WTC11 (cell line): ENCODE data around the gene MRPL33. TPM values are rescaled to one million over a fixed set of nuclear protein-coding genes. Genes with fewer than 3 reads are reported as not detected.

Experiments used
- AFF4 ChIP-seq: sonication (generic); formaldehyde crosslinking; IDR thresholded peaks from 2 replicates; pipeline ENCODE4 v1.8.1; 2023; ENCODE audit warnings: mild to moderate bottlenecking, missing genetic modification reagents, borderline replicate concordance
- ATF3 ChIP-seq: sonication (generic); formaldehyde crosslinking; conservative IDR thresholded peaks from 2 replicates; pipeline ENCODE4 v1.8.1; 2022; ENCODE audit warnings: mild to moderate bottlenecking, missing genetic modification reagents
- CBFB ChIP-seq: sonication (generic); formaldehyde crosslinking; IDR thresholded peaks from 2 replicates; pipeline ENCODE4 v1.8.1; 2022; ENCODE audit warnings: mild to moderate bottlenecking, low read depth, missing genetic modification reagents
- CREB1 ChIP-seq: sonication (generic); formaldehyde crosslinking; IDR thresholded peaks from 2 replicates; pipeline ENCODE4 v1.8.0; 2023; ENCODE audit warnings: mild to moderate bottlenecking, missing genetic modification reagents
- CREM ChIP-seq: sonication (generic); formaldehyde crosslinking; IDR thresholded peaks from 2 replicates; pipeline ENCODE4 v1.8.1; 2022; ENCODE audit warnings: mild to moderate bottlenecking, missing genetic modification reagents, moderate library complexity
- E2F4 ChIP-seq: sonication (generic); formaldehyde crosslinking; IDR thresholded peaks from 2 replicates; pipeline ENCODE4 v1.8.1; 2022; ENCODE audit warnings: low read depth, mild to moderate bottlenecking, moderate library complexity, missing genetic modification reagents, borderline replicate concordance
- EMX1 ChIP-seq: fragments of 250-450 bp; sonication (Bioruptor Pico); IDR thresholded peaks from 2 replicates; pipeline ENCODE4 v1.8.0; 2021; ENCODE audit warnings: mild to moderate bottlenecking
- ERG ChIP-seq: fragments of 250-450 bp; sonication (Bioruptor Pico); IDR thresholded peaks from 2 replicates; pipeline ENCODE4 v1.8.0; 2021; ENCODE audit warnings: mild to moderate bottlenecking
- ETV6 ChIP-seq: sonication (generic); formaldehyde crosslinking; IDR thresholded peaks from 2 replicates; pipeline ENCODE4 v1.8.1; 2022; ENCODE audit warnings: mild to moderate bottlenecking, missing genetic modification reagents
- FOXP1 ChIP-seq: sonication (generic); formaldehyde crosslinking; IDR thresholded peaks from 2 replicates; pipeline ENCODE4 v1.8.0; 2022; ENCODE audit warnings: missing genetic modification reagents, mild to moderate bottlenecking, moderate library complexity, borderline replicate concordance
- MAX ChIP-seq: sonication (generic); formaldehyde crosslinking; IDR thresholded peaks from 2 replicates; pipeline ENCODE4 v1.8.0; 2022; ENCODE audit warnings: mild to moderate bottlenecking, missing genetic modification reagents
- MYBL2 ChIP-seq: sonication (generic); formaldehyde crosslinking; IDR thresholded peaks from 2 replicates; pipeline ENCODE4 v1.8.1; 2023; ENCODE audit warnings: mild to moderate bottlenecking, moderate library complexity, missing genetic modification reagents
- NFYB ChIP-seq: sonication (generic); formaldehyde crosslinking; conservative IDR thresholded peaks from 2 replicates; pipeline ENCODE4 v1.8.0; 2022; ENCODE audit warnings: low read depth, missing genetic modification reagents
- NR2C2 ChIP-seq: sonication (generic); formaldehyde crosslinking; IDR thresholded peaks from 2 replicates; pipeline ENCODE4 v1.8.0; 2022; ENCODE audit warnings: mild to moderate bottlenecking, missing genetic modification reagents
- PREB ChIP-seq: sonication (generic); formaldehyde crosslinking; IDR thresholded peaks from 2 replicates; pipeline ENCODE4 v1.8.1; 2022; ENCODE audit warnings: mild to moderate bottlenecking, missing genetic modification reagents, moderate library complexity, borderline replicate concordance
- SMAD4 ChIP-seq: sonication (generic); formaldehyde crosslinking; IDR thresholded peaks from 2 replicates; pipeline ENCODE4 v1.8.0; 2022; ENCODE audit warnings: mild to moderate bottlenecking, missing genetic modification reagents
- TP53 ChIP-seq: sonication (generic); formaldehyde crosslinking; IDR thresholded peaks from 2 replicates; pipeline ENCODE4 v1.8.1; 2023; ENCODE audit warnings: mild to moderate bottlenecking, missing genetic modification reagents
- ZBTB21 ChIP-seq: sonication (generic); formaldehyde crosslinking; IDR thresholded peaks from 2 replicates; pipeline ENCODE4 v1.8.1; 2023; ENCODE audit warnings: mild to moderate bottlenecking, missing genetic modification reagents, borderline replicate concordance
- ZBTB43 ChIP-seq: sonication (generic); formaldehyde crosslinking; IDR thresholded peaks from 2 replicates; pipeline ENCODE4 v1.8.1; 2023; ENCODE audit warnings: mild to moderate bottlenecking, missing genetic modification reagents
- ZMAT4 ChIP-seq: fragments of 250-450 bp; sonication (Bioruptor Pico); IDR thresholded peaks from 2 replicates; pipeline ENCODE4 v1.9.0; 2021; ENCODE audit warnings: mild to moderate bottlenecking
- ZNF317 ChIP-seq: sonication (generic); formaldehyde crosslinking; IDR thresholded peaks from 2 replicates; pipeline ENCODE4 v1.8.1; 2023; ENCODE audit warnings: low read depth, mild to moderate bottlenecking, moderate library complexity, missing genetic modification reagents, borderline replicate concordance
- ZNF396 ChIP-seq: fragments of 250-450 bp; sonication (Bioruptor Pico); IDR thresholded peaks from 2 replicates; pipeline ENCODE4 v1.8.0; 2021; ENCODE audit warnings: mild to moderate bottlenecking, moderate library complexity, borderline replicate concordance
- ZNF423 ChIP-seq: fragments of 250-450 bp; sonication (Bioruptor Pico); IDR thresholded peaks from 2 replicates; pipeline ENCODE4 v2.1.2; 2022; ENCODE audit warnings: mild to moderate bottlenecking, moderate library complexity
- ZNF512 ChIP-seq: sonication (generic); formaldehyde crosslinking; IDR thresholded peaks from 2 replicates; pipeline ENCODE4 v1.8.1; 2022; ENCODE audit warnings: missing genetic modification reagents, borderline replicate concordance
- ZSCAN18 ChIP-seq: fragments of 250-450 bp; sonication (Bioruptor Pico); IDR thresholded peaks from 2 replicates; pipeline ENCODE4 v2.1.2; 2022; ENCODE audit warnings: mild to moderate bottlenecking, moderate library complexity
- total RNA-seq: library from RNA; stranded (reverse); gene quantifications from 3 replicates; pipeline ENCODE4 v1.2.3, GENCODE V29; 2021

MRPL33 gene
- total RNA-seq, 1 experiment from 2014 or later = 52.5 TPM

GRCh38 chr2:27771548-27772335 is at the start of gene MRPL33 (continued):
- TF ChIP-seq ATF3 (CRISPR knock-in tag) (no peak), NFYB (CRISPR knock-in tag) (no peak), ZNF396 (CRISPR knock-in tag) (no peak), NR2C2 (CRISPR knock-in tag) (peak; percentile 97), CREM (CRISPR knock-in tag) (no peak), ZNF423 (CRISPR knock-in tag) (no peak), ERG (CRISPR knock-in tag) (0 out of 2 replicates have a peak, but pooled peaks have one; percentile 58), ZBTB43 (CRISPR knock-in tag) (no peak), MYBL2 (CRISPR knock-in tag) (0 out of 2 replicates have a peak, but pooled peaks have one; percentile 77), CREB1 (CRISPR knock-in tag) (no peak), MAX (peak; percentile 82), AFF4 (CRISPR knock-in tag) (no peak), E2F4 (no peak), ZNF317 (CRISPR knock-in tag) (0 out of 2 replicates have a peak, but pooled peaks have one; percentile 26), SMAD4 (CRISPR knock-in tag) (no peak), ZSCAN18 (no peak), TP53 (no peak), ETV6 (CRISPR knock-in tag) (no peak), ZBTB21 (no peak), PREB (CRISPR knock-in tag) (peak; percentile 55; the same call in 1 of the 2 replicates), CBFB (CRISPR knock-in tag) (no peak), ZMAT4 (CRISPR knock-in tag) (no peak), ZNF512 (no peak), FOXP1 (CRISPR knock-in tag) (no peak; the same call in 1 of the 2 replicates), EMX1 (no peak)
